Measurements from ENCODE around the gene SLC22A12.

GRCh38 chr11:64599698-64600211 is 8.7 kb downstream of the SLC22A12 start:
- TF ChIP-seq EZH2 (IDR thresholded peaks at IDR 0.05; ENCODE audit: insufficient read depth, low read length) (no peak), CTCF (IDR thresholded peaks at IDR 0.05; ENCODE audit: insufficient read depth, low read depth, low read length) (no peak)
